ENCODE results near the gene TBC1D10B.
"Not testable (repeated sequence)": the region's sequence is repeated elsewhere in the genome, so short reads cannot be mapped to it uniquely, and the experiment has no call there.

The TBC1D10B gene

GRCh38 chr16:30397056-30397455 lies 26.8 kb upstream of the TBC1D10B start:
- DNase-seq = no peak

- DNase-seq = not testable (repeated sequence)
Observed at GRCh38 chr16:30396627-30397026, 26.3 kb upstream of the TBC1D10B start.

- no peak for DNase-seq
Observed at GRCh38 chr16:30395992-30396585, 25.8 kb upstream of the TBC1D10B start.

GRCh38 chr16:30395155-30395991 lies 25.1 kb upstream of the TBC1D10B start, which contains the start of gene ZNF48:
Gene ZNF48 (plus strand): TSS chr16:30395420. CDS start chr16:30395795, 375 bp downstream.
- peak; percentile 70 for DNase-seq

GRCh38 chr16:30394592-30395154 lies 24.4 kb upstream of the TBC1D10B start:
- no peak for DNase-seq

- no peak for DNase-seq
Observed at GRCh38 chr16:30383521-30383920, 13.2 kb upstream of the TBC1D10B start.

- peak; percentile 86 for DNase-seq
Observed at GRCh38 chr16:30382111-30382881, 12.0 kb upstream of the TBC1D10B start, which contains the start of gene SEPTIN1. Gene SEPTIN1 (minus strand): TSS chr16:30382561. CDS start chr16:30382542, 19 bp downstream.

GRCh38 chr16:30381291-30382041 lies 11.2 kb upstream of the TBC1D10B start:
- DNase-seq = peak; percentile 57

- no peak for DNase-seq
Observed at GRCh38 chr16:30380803-30381208, 10.5 kb upstream of the TBC1D10B start.

- DNase-seq = no peak
Observed at GRCh38 chr16:30380072-30380802, 9.9 kb upstream of the TBC1D10B start.

GRCh38 chr16:30379158-30379783 lies 9.0 kb upstream of the TBC1D10B start:
- no peak for DNase-seq

- peak; percentile 99 for DNase-seq
Observed at GRCh38 chr16:30378236-30379157, 8.2 kb upstream of the TBC1D10B start.

- peak; percentile 94 for DNase-seq
Observed at GRCh38 chr16:30377812-30378235, 7.5 kb upstream of the TBC1D10B start.

- DNase-seq = no peak
Observed at GRCh38 chr16:30377050-30377811, 6.9 kb upstream of the TBC1D10B start.

GRCh38 chr16:30376461-30376902 lies 6.2 kb upstream of the TBC1D10B start:
- DNase-seq = no peak

GRCh38 chr16:30375864-30376263 lies 5.6 kb upstream of the TBC1D10B start:
- no peak for DNase-seq

- DNase-seq = no peak
Observed at GRCh38 chr16:30374538-30374937, 4.2 kb upstream of the TBC1D10B start, which contains the start of gene MYL11. Gene MYL11 (plus strand): TSS chr16:30374802. CDS start chr16:30374858, 56 bp downstream.

- DNase-seq = no peak
Observed at GRCh38 chr16:30372725-30373124, 2.4 kb upstream of the TBC1D10B start.
